DOHH2 (cell line): ENCODE results near the gene ITGA1.

Experiments used
- H3F3A ChIP-seq: fragments of 200-600 bp; sonication (generic), shearing (Covaris generic); 2 replicates; pipeline ENCODE4 v1.6.0; 2016; ENCODE audit warnings: antibody characterized with exemption, mild to moderate bottlenecking; ENCODE audit not compliant: control insufficient read depth, insufficient read depth
- H3K27ac ChIP-seq: fragments of 200-600 bp; sonication (generic); 2 replicates; pipeline ENCODE4 v1.5.1; 2014; ENCODE audit warnings: low read depth, mild to moderate bottlenecking, low read length, moderate library complexity
- H3K27me3 ChIP-seq: fragments of 200-600 bp; sonication (generic); 2 replicates; pipeline ENCODE4 v1.6.1; 2014; ENCODE audit warnings: mild to moderate bottlenecking, low read length, mixed read lengths; ENCODE audit not compliant: control insufficient read depth
- H3K36me3 ChIP-seq: fragments of 200-600 bp; sonication (generic); 2 replicates; pipeline ENCODE4 v1.6.1; 2014; ENCODE audit warnings: mild to moderate bottlenecking, low read length, moderate library complexity, mixed read lengths; ENCODE audit not compliant: control insufficient read depth
- H3K4me1 ChIP-seq: fragments of 200-600 bp; sonication (generic); 2 replicates; pipeline ENCODE4 v1.6.1; 2014; ENCODE audit warnings: mild to moderate bottlenecking, low read length, mixed read lengths; ENCODE audit not compliant: control insufficient read depth
- H3K4me2 ChIP-seq: fragments of 200-600 bp; sonication (generic); 2 replicates; pipeline ENCODE4 v1.6.0; 2014; ENCODE audit warnings: mild to moderate bottlenecking, low read length, moderate library complexity
- H3K4me3 ChIP-seq: fragments of 200-600 bp; sonication (generic); 2 replicates; pipeline ENCODE4 v1.5.1; 2014; ENCODE audit warnings: mild to moderate bottlenecking, low read length, mixed read lengths
- H3K79me2 ChIP-seq: fragments of 200-600 bp; sonication (generic); 2 replicates; pipeline ENCODE4 v1.6.1; 2014; ENCODE audit warnings: mild to moderate bottlenecking, low read length, mixed read lengths; ENCODE audit not compliant: control insufficient read depth
- H3K9me2 ChIP-seq: fragments of 200-600 bp; sonication (generic); replicated peaks from 2 replicates; pipeline ENCODE4 v1.6.1; 2014; ENCODE audit warnings: mild to moderate bottlenecking, low read length, mixed read lengths; ENCODE audit not compliant: control insufficient read depth
- H3K9me3 ChIP-seq: fragments of 200-600 bp; sonication (generic); 2 replicates; pipeline ENCODE4 v1.6.1; 2014; ENCODE audit warnings: antibody characterized with exemption, low read length, mixed read lengths; ENCODE audit not compliant: control insufficient read depth, insufficient read depth
- H4K20me1 ChIP-seq: fragments of 200-600 bp; sonication (generic); 2 replicates; pipeline ENCODE4 v1.6.0; 2014; ENCODE audit warnings: low read depth, mild to moderate bottlenecking, antibody characterized with exemption, low read length, moderate library complexity; ENCODE audit not compliant: control insufficient read depth, insufficient read depth
- EZH2phosphoT487 ChIP-seq: fragments of 200-600 bp; sonication (generic); IDR thresholded peaks from 2 replicates; pipeline ENCODE4 v1.6.1; 2017; ENCODE audit warnings: borderline replicate concordance, mild to moderate bottlenecking, antibody characterized with exemption, low read length, moderate library complexity, mixed read lengths
- TF ChIP-seq, protein P1 (sequence below): fragments of 200-600 bp; sonication (generic); IDR thresholded peaks from one replicate; pipeline ENCODE4 v1.5.1; 2014; ENCODE audit warnings: antibody characterized with exemption, mild to moderate bottlenecking, low read depth, low read length; ENCODE audit not compliant: poor library complexity, severe bottlenecking

Gene ITGA1

DNA sequence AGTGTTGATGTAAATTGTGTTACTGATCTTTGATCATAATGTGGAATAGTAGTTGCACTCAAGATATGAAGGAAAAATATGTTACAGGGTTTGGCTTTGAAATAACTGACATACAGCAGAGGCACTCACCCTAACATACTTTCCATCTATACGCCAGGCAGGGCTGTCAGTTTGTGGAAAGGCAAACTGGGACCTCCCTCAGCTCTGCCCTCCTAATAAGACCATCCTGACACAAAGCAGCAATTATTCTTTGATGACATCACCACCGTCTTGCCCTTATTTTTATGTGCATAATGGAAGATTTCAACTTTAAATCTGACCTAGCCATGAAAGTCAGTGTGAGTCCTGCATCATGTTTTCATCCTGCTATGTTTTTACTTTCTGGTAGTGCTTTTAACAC lies 42.9 kb downstream of the ITGA1 start:
- no peaks in the 10 kb centered on the region for H3K36me3 ChIP-seq
- H3K9me2 ChIP-seq: no peaks in the 10 kb centered on the region
- no peak overlapping the region for H3K4me2 ChIP-seq
- H3K9me3 ChIP-seq: no peaks in the 10 kb centered on the region
- H3K79me2 ChIP-seq: no peaks in the 10 kb centered on the region
- no peaks in the 10 kb centered on the region for H3K4me1 ChIP-seq
- no peaks in the 10 kb centered on the region for H3K27me3 ChIP-seq
- no peak for TF ChIP-seq EZH2phosphoT487
- TF ChIP-seq, protein P1, sequence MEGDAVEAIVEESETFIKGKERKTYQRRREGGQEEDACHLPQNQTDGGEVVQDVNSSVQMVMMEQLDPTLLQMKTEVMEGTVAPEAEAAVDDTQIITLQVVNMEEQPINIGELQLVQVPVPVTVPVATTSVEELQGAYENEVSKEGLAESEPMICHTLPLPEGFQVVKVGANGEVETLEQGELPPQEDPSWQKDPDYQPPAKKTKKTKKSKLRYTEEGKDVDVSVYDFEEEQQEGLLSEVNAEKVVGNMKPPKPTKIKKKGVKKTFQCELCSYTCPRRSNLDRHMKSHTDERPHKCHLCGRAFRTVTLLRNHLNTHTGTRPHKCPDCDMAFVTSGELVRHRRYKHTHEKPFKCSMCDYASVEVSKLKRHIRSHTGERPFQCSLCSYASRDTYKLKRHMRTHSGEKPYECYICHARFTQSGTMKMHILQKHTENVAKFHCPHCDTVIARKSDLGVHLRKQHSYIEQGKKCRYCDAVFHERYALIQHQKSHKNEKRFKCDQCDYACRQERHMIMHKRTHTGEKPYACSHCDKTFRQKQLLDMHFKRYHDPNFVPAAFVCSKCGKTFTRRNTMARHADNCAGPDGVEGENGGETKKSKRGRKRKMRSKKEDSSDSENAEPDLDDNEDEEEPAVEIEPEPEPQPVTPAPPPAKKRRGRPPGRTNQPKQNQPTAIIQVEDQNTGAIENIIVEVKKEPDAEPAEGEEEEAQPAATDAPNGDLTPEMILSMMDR: no peak
- no peaks in the 10 kb centered on the region for H3F3A ChIP-seq
- no peaks in the 10 kb centered on the region for H4K20me1 ChIP-seq
- no peak overlapping the region for H3K4me3 ChIP-seq
- H3K27ac ChIP-seq: no peak overlapping the region

DNA sequence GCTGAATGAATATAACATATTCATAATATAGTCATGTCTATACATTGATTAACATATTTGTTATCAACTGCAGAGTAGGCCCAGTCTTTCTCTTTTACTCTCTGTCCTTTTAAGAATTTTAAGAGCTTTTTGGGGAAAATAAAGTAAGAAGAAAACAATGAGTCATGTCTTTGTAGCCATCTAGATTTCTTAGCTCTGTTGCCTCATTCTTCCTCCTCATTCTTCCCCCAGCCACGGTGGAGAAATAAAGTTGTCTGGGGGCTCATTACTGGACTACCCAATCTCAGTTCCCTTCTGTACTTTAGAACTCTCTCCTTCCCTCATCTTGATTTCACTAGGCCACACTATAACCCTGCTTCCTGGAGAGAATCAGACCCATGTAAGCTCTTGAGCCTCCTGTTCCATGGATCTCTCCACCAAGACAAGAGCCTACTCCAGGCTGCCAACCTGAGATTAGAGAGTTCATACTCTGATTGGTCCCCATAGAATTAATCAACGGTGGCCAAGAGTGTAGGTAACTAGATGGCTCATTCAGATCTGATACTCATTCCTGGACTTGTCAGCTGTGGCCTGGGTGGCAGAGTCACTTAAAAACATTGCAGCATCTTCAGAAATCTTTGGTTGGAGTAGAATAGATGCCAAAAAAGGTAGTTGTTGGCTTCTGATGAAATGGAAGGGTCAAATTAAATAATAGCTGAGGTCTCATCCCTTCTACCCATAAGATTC lies 44.2 kb downstream of the ITGA1 start:
- no peaks in the 10 kb centered on the region for H3K27me3 ChIP-seq
- no peaks in the 10 kb centered on the region for H3K79me2 ChIP-seq
- H3K27ac ChIP-seq: no peak overlapping the region
- no peak overlapping the region for H3K4me2 ChIP-seq
- H3K9me2 ChIP-seq: no peaks in the 10 kb centered on the region
- H3F3A ChIP-seq: no peaks in the 10 kb centered on the region
- no peaks in the 10 kb centered on the region for H3K4me1 ChIP-seq
- H4K20me1 ChIP-seq: no peaks in the 10 kb centered on the region
- no peak overlapping the region for H3K4me3 ChIP-seq
- H3K9me3 ChIP-seq: no peaks in the 10 kb centered on the region
- TF ChIP-seq, protein P1: no peak
- no peak for TF ChIP-seq EZH2phosphoT487
- no peaks in the 10 kb centered on the region for H3K36me3 ChIP-seq

GRCh38 chr5:52834320-52834719 lies 46.6 kb downstream of the ITGA1 start:
- Histone ChIP-seq H3K4me3 (no peak overlapping the region), H4K20me1 (no peaks in the 10 kb centered on the region), H3K9me3 (no peaks in the 10 kb centered on the region), H3K9me2 (no peaks in the 10 kb centered on the region), H3K4me1 (no peaks in the 10 kb centered on the region), H3K27ac (no peak overlapping the region), H3K79me2 (no peaks in the 10 kb centered on the region), H3K27me3 (no peaks in the 10 kb centered on the region), H3K4me2 (no peak overlapping the region), H3K36me3 (no peaks in the 10 kb centered on the region), H3F3A (no peaks in the 10 kb centered on the region)
- TF ChIP-seq, protein P1: no peak
- TF ChIP-seq EZH2phosphoT487: no peak
